ENCODE data around the gene PPCDC.
A peak's percentile ranks its signal among the peaks of the same experiment; 100 is the strongest.
"Not testable (repeated sequence)": the region's sequence is repeated elsewhere in the genome, so short reads cannot be mapped to it uniquely, and the experiment has no call there.

Gene PPCDC

DNA sequence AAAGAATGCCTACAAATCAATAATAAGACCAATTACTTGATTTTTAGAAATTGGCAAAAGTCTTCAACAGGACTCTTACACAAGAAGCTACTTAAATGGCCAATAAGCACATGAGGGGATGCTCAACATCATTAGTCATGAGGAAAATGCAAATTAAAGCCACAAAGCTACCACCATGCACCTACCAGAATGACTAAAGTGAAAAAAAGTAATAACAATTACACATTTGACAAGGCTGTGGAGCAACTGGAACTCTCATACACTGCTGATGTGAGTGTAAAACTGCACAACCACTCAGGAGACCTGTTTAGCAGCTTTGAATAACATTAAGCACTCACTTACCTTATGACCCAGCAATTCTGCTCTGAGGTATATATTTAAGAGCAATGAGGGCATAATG, 68.4 kb downstream of the PPCDC start:
- TF ChIP-seq Cebpa-rat (IDR thresholded peaks at IDR 0.05): no peak
- no peaks in the 10 kb centered on the region for H3K36me3 ChIP-seq
- H3K4me3 ChIP-seq: no peak overlapping the region
- H3K9me3 ChIP-seq (replicated peaks in 1 of 11): peaks cover 0 to 22% (median 15%) of the 10 kb centered on the region in 11 experiments; a peak in 19 of 22 replicates
- H4K20me1 ChIP-seq: no peaks in the 10 kb centered on the region
- H3K9ac ChIP-seq: no peak overlapping the region
- no peaks in the 10 kb centered on the region for H3K27me3 ChIP-seq
- H3K4me1 ChIP-seq: peaks cover 0 to 25% (median 4%) of the 10 kb centered on the region in 10 experiments; a peak in 10 of 20 replicates
- no peak overlapping the region for H3K4me2 ChIP-seq
- no peak overlapping the region for H3K27ac ChIP-seq

DNA sequence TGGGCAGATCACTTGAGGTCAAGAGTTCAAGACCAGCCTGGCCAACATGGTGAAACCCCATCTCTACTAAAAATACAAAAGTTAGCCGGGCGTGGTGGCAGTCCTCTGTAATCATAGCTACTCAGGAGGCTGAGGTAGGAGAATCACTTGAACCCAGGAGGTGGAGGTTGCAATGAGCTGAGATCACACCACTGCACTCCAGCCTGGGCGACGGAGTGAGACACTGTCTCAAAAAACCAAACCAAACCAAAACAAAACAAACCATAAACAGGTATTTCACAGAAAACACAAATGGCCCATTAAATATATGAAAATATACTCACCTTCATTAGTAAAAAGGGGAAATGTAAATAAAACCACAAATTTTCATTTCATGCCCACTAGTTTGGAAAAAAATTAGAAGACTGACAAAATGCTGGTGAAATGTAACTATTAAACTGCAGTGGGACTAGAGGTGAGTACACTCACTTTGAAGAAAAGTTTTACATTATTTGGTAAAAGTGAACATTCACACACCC, 71.6 kb downstream of the PPCDC start:
- H3K4me3 ChIP-seq, H3K9ac ChIP-seq, H3K36me3 ChIP-seq, H3K27ac ChIP-seq, H3K4me2 ChIP-seq, H3K27me3 ChIP-seq, H4K20me1 ChIP-seq: not testable (repeated sequence)
- Histone ChIP-seq H3K4me1 (peaks cover 0 to 28% (median 7%) of the 10 kb centered on the region in 10 experiments; a peak in 11 of 20 replicates), H3K9me3 (replicated peaks in 1 of 11) (peaks cover 0 to 13% (median 7%) of the 10 kb centered on the region in 11 experiments; a peak in 7 of 22 replicates)

DNA sequence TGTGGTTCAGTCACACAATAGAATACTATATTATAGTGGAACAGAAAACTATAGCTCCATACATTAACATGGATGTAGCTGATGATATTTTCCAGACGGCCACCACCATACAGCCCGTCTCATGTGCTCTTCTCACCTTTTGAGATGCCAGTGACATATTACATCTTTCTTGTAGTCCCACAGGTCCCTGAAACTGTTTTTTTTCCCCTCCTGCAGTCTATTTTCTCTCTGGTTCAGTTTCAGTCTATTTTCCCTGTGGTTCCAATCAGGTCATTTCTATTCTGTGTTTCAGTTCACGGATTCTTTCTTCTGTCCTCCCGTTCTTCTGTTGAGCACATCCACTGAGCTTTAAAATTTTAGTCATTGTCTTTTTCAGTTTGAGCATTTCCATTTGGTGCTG, 72.2 kb downstream of the PPCDC start:
- Histone ChIP-seq H3K27me3 (no peaks in the 10 kb centered on the region), H3K4me1 (peaks cover 0 to 22% (median 5%) of the 10 kb centered on the region in 10 experiments; a peak in 16 of 20 replicates), H3K36me3 (no peaks in the 10 kb centered on the region), H3K9ac (no peak overlapping the region), H3K4me3 (no peak overlapping the region), H3K9me3 (replicated peaks in 1 of 11) (peaks cover 0 to 13% (median 7%) of the 10 kb centered on the region in 11 experiments; a peak in 7 of 22 replicates), H3K4me2 (no peak overlapping the region), H4K20me1 (no peaks in the 10 kb centered on the region), H3K27ac (no peak overlapping the region)
- no peak for TF ChIP-seq Cebpa-rat (IDR thresholded peaks at IDR 0.05)

DNA sequence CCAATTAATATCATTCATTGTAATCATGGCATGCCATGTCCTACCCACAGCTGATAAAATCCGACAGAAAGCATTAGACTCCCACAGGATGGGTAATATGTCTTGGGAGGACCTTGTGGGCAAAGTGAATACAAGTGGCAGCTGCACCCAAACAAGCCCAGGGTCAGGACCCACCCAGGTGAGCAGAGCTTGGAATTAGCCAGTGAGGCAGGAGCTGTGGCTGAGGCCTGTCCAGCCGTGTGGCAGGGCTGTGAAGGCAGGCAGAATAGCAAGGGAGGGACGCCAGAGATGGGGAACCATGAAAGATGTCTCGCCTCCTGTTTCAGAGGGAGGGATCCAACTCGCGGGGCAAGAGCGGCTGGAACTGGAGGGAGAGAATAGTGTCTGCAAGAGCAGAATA, 74.5 kb downstream of the PPCDC start:
- Histone ChIP-seq H3K4me3 (no peak overlapping the region), H3K4me1 (peaks cover 19 to 36% (median 26%) of the 10 kb centered on the region in 10 experiments)

DNA sequence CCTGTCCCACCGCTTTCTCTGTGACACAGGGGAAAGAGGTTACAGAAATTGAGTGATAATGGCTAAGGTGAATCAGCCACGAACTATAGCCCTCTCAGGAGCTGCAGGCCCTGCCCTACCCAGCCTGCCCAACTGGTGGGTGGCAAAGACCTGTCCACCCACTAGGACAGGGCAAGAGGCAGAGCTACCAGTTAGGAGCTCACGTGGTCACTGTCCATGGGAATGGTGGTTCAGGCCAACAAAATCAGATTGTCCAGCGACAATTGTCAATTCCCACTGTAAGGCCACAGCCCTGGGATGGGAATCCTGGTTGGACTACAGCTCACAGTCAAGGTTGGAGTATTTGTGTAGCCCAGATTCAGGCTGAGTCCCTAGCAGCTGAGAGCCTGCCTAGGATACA, 75.0 kb downstream of the PPCDC start:
- no peaks in the 10 kb centered on the region for H3K27me3 ChIP-seq
- H3K4me1 ChIP-seq: peaks cover 24 to 40% (median 30%) of the 10 kb centered on the region in 10 experiments
- no peak for TF ChIP-seq Cebpa-rat (IDR thresholded peaks at IDR 0.05)
- peak overlapping the region in 5 of 11 experiments; percentile 22 to 64 (median 44); a peak in 10 of 22 replicates for H3K4me2 ChIP-seq
- no peak overlapping the region for H3K27ac ChIP-seq
- no peak overlapping the region for H3K9ac ChIP-seq
- H3K36me3 ChIP-seq: no peaks in the 10 kb centered on the region
- no peak overlapping the region for H3K4me3 ChIP-seq
- H4K20me1 ChIP-seq: no peaks in the 10 kb centered on the region
- no peaks in the 10 kb centered on the region for H3K9me3 ChIP-seq (replicated peaks in 1 of 11)

More for the DNA sequence above, 74.5 kb downstream of the PPCDC start:
- Histone ChIP-seq H3K27ac (no peak overlapping the region), H3K27me3 (no peaks in the 10 kb centered on the region), H3K4me2 (peak overlapping the region in 3 of 11 experiments; percentile 22 to 64 (median 44); a peak in 6 of 22 replicates), H3K36me3 (no peaks in the 10 kb centered on the region), H4K20me1 (no peaks in the 10 kb centered on the region), H3K9ac (no peak overlapping the region), H3K9me3 (replicated peaks in 1 of 11) (no peaks in the 10 kb centered on the region)
- TF ChIP-seq Cebpa-rat (IDR thresholded peaks at IDR 0.05): no peak
